Lung (tissue), 12 donors: ENCODE measurements around the gene NKD2. TPM values are rescaled to one million over a fixed set of nuclear protein-coding genes. Genes with fewer than 3 reads are reported as not detected.

Source experiments
- ATAC-seq: fragments of 200-7000 bp; cut with Tn5 transposase; one replicate; pipeline ENCODE4 v1.9.1; 2020; ENCODE audit warnings: moderate number of reproducible peaks; ENCODE audit not compliant: insufficient read depth, low FRiP score
- DNase-seq, 3 donors: peaks; one replicate each; pipeline ENCODE4 v3.0.0-alpha.2; 2013 to 2017
- H3K27ac ChIP-seq, 2 donors: one replicate each; pipeline ENCODE4 v1.5.1; 2013; ENCODE audit warnings: mild to moderate bottlenecking in 2 of 2, moderate library complexity in 2 of 2, control low read depth in 1 of 2, inconsistent platforms in 1 of 2, low read depth in 1 of 2, low read length in 1 of 2
- H3K27me3 ChIP-seq, 3 donors: one replicate each; pipeline ENCODE4 v1.5.1; 2013; ENCODE audit warnings: low read length in 2 of 3; ENCODE audit not compliant: control insufficient read depth in 3 of 3, insufficient read depth in 3 of 3
- H3K36me3 ChIP-seq, 4 donors: one replicate each; pipeline ENCODE4 v1.5.1; 2013; ENCODE audit warnings: low read length in 4 of 4, mild to moderate bottlenecking in 1 of 4, moderate library complexity in 1 of 4; ENCODE audit not compliant: control insufficient read depth in 4 of 4, insufficient read depth in 4 of 4
- H3K4me1 ChIP-seq, 5 donors: one replicate each; pipeline ENCODE4 v1.5.1; 2013; ENCODE audit warnings: low read length in 5 of 5, mild to moderate bottlenecking in 2 of 5, moderate library complexity in 1 of 5; ENCODE audit not compliant: control insufficient read depth in 5 of 5, insufficient read depth in 5 of 5
- H3K4me3 ChIP-seq: one replicate; pipeline ENCODE4 v1.5.1; 2013; ENCODE audit warnings: mild to moderate bottlenecking, control low read depth, moderate library complexity
- H3K9ac ChIP-seq, 2 donors: one replicate each; pipeline ENCODE4 v1.5.1; 2013; ENCODE audit warnings: low read length in 2 of 2, control low read depth in 1 of 2; ENCODE audit not compliant: insufficient read depth in 1 of 2
- H3K9me3 ChIP-seq, 4 donors: one replicate each; pipeline ENCODE4 v1.5.1; 2013; ENCODE audit warnings: low read length in 3 of 4, mild to moderate bottlenecking in 1 of 4, moderate library complexity in 1 of 4; ENCODE audit not compliant: control insufficient read depth in 4 of 4, insufficient read depth in 3 of 4
- CTCF ChIP-seq: IDR thresholded peaks from 2 replicates; pipeline ENCODE4 v1.5.1; 2012; ENCODE audit warnings: mild to moderate bottlenecking; ENCODE audit errors: control extremely low read depth, extremely low read depth
- WGBS, 2 donors: extraction: QIAGEN DNeasy Blood & Tissue Kit; methylation state at CpG; one replicate each; pipeline ENCODE4 v1.1.7; 2013; 5-methylcytosine and 5-hydroxymethylcytosine counted together
- polyA plus RNA-seq, 2 donors: library from polyadenylated mRNA; stranded (reverse); fragments of 200-250 nt; gene quantifications; one replicate each; pipeline ENCODE4 v1.2.1, GENCODE V29; 2013
- total RNA-seq, 2 donors: library from RNA; depleted of rRNA in 1 of 2; stranded (reverse); fragments of >200 nt in 1 of 2; gene quantifications; one replicate each; pipeline ENCODE4 v1.2.1, GENCODE V29; 2014 to 2021
- donor health status: control.
- donor health status: control.
- donor health status: Bipolar disorder and iron deficiency.
- donor health status: healthy.
- donor health status: DM: yes; HTN: yes; CAD: no.

The NKD2 gene
- total and polyA plus RNA-seq, 4 donors: 9.9 to 88.0 (median 48.4) TPM

DNA sequence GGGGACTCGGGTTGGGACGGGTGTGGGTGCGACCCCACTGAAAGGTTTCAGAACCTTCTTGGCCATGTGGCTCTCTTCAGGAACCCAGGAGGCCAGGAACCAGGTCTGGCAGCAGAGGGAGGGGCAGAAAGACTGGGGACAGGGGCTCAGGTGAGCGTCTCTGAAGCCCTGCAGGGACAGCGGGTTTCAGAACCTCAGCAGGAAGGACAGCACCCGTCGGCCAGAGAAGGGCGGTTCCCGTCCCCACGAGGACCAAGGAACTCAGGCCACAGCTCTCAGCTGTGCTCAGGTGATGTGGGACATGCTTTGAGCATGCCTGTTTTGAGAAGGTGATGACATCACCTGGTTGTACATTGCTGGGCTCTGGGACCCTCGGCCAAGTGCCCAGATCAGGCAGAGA, 77.5 kb downstream of the NKD2 start:
- Histone ChIP-seq H3K9ac (no peak overlapping the region), H3K4me1 (peaks cover 0 to 8% (median 2%) of the 10 kb centered on the region in 5 donors), H3K4me3 (no peak overlapping the region), H3K9me3 (no peaks in the 10 kb centered on the region), H3K27ac (no peak overlapping the region), H3K36me3 (peaks cover 3 to 72% (median 17%) of the 10 kb centered on the region in 4 donors), H3K27me3 (no peaks in the 10 kb centered on the region)
- no peak for DNase-seq
- no peak for ATAC-seq
- WGBS, 2 donors: 86 to 88% methylated on average over 10 to 11 of the region's 11 CpGs
- TF ChIP-seq CTCF: no peak

DNA sequence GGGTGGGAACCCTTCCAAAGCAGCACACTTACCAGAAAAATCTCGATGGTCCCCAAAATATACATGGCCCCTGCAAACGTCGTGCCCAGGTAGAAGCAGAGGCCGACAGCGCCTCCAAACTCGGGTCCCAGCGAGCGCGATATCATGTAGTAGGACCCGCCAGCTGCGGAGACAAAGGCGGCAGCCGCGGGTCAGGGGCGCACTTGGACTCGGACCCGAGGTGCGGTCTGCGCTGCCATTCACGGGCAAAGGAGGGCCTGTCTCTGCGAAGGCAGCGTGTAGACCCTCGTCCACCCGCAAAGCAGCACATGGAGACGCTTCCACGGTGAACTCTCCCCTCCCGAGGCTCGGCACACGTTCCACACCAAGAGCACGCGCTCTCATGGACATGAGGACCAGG, 78.3 kb downstream of the NKD2 start:
- no peak for TF ChIP-seq CTCF
- Histone ChIP-seq H3K4me1 (peaks cover 0 to 8% (median 4%) of the 10 kb centered on the region in 5 donors), H3K4me3 (no peak overlapping the region), H3K9ac (no peak overlapping the region), H3K27me3 (no peaks in the 10 kb centered on the region), H3K36me3 (peaks cover 3 to 73% (median 17%) of the 10 kb centered on the region in 4 donors), H3K9me3 (no peaks in the 10 kb centered on the region), H3K27ac (no peak overlapping the region)
- ATAC-seq (no peak), DNase-seq (no peak)
- WGBS, 2 donors: 96 to 97% methylated on average over 31 of the region's 31 CpGs

- Histone ChIP-seq H3K4me3 (no peak overlapping the region), H3K27me3 (no peaks in the 10 kb centered on the region), H3K4me1 (peaks cover 0 to 8% (median 4%) of the 10 kb centered on the region in 5 donors), H3K27ac (no peak overlapping the region), H3K9me3 (no peaks in the 10 kb centered on the region), H3K36me3 (peaks cover 3 to 76% (median 17%) of the 10 kb centered on the region in 4 donors), H3K9ac (no peak overlapping the region)
- TF ChIP-seq CTCF: no peak
- ATAC-seq: no peak
- DNase-seq: no peak
- whole genome bisulfite sequencing, 2 donors: 96 to 98% methylated on average over 25 of the region's 25 CpGs
Observed at GRCh38 chr5:1087428-1087827, 78.8 kb downstream of the NKD2 start.

GRCh38 chr5:1088031-1088430, 79.4 kb downstream of the NKD2 start:
- WGBS, 2 donors: 96 to 97% methylated on average over 26 of the region's 26 CpGs
- DNase-seq (no peak), ATAC-seq (no peak)
- Histone ChIP-seq H3K4me1 (peaks cover 0 to 8% (median 4%) of the 10 kb centered on the region in 5 donors), H3K36me3 (peaks cover 3 to 80% (median 17%) of the 10 kb centered on the region in 4 donors), H3K27ac (no peak overlapping the region), H3K9ac (no peak overlapping the region), H3K9me3 (no peaks in the 10 kb centered on the region), H3K27me3 (no peaks in the 10 kb centered on the region), H3K4me3 (no peak overlapping the region)
- TF ChIP-seq CTCF: no peak
